ENCODE data around the gene LASP1NB.
"Not testable (repeated sequence)": the region's sequence is repeated elsewhere in the genome, so short reads cannot be mapped to it uniquely, and the experiment has no call there.

Gene LASP1NB

DNA sequence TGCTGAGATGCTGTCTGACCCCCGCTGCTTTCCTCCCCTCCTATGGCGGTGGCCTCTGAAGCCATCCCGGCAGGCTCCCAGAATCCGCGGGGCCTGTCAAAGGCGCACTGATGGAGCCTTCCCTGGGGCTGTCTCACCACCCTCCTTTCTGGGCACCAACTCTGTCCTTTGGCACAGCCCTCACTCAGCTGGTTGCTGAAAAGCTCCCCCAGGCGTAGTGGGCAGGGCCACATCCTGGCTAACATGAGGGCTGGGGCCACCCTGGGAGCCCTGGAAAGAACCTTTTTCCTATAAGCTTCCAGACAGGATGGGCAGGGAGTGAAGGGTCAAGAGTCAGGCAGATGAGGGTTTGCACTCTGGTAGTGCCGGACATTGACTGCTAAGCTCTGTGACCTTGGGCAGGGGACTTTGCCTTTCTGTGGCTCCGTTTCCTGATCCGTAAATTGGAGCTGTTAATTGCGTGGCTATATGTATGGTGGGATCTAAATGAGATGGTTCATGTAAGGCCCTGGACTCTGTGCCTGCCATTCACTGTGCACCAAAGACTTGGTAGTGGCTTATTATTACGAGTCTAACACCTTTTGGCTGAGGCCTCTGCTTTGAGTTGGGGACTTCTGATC is 27.6 kb upstream of the LASP1NB start:
- no peak for DNase-seq

DNA sequence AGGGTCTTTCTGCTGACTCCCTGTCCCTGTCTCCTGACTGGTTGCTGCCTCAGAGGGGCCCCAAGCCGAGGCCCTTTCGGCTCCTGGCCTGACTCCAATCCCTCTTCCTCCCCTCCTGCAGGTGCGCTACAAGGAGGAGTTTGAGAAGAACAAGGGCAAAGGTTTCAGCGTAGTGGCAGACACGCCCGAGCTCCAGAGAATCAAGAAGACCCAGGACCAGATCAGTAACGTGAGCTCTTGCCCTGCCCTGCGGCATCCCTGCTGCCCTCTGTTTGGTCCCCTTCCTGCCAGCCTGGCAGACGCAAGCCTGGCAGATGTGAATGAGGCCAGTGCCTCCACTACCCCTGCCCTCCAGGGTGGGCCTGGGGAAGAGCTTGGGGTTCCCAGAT is 27.1 kb upstream of the LASP1NB start:
- DNase-seq, result no peak

DNA sequence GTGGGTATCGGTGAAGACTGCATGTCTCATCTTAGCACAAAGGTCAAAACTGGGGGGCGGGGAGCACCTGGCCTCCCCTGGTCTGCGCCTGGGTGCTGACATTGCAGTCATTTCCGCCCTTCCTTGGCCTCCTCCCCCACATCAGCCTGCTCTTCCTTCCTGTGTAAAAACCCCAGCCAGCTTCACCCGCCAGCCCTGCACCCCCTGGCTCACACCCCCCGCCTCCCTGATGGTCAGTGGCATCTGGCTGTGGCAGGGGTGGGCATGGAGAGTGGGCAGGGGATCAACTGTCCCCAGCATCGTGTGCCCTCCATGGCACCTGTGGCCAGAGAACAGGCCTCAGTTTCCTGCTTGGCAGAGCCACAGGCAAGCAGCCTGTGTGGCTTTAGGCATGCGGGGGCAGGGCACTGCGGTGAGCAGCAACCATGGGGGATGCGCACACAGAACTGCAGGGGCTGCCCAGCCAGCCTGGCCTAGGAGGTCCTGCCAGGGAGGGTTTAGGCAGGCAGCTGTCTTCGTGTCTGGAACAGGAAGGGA is 26.5 kb upstream of the LASP1NB start:
- DNase-seq, result peak; percentile 87

DNA sequence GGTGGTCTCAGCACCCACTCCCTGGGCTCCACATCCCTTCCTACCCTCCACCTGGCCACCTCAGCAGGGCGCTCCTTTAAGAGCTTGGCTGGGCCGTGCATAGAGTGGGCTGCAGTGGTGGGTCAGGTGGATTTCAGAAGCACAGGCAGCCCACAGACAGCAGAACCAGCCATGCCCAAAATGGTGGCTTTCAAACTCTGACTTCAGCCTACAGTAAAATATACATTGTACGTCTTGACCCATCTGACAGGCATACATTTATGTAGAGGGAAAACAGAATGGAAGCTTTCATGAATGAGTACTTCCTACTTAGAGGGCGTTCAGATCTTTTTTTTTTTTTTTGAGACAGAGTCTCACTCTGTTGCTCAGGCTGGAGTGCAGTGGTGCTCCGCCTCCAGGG is 26.0 kb upstream of the LASP1NB start:
- DNase-seq, result no peak

DNA sequence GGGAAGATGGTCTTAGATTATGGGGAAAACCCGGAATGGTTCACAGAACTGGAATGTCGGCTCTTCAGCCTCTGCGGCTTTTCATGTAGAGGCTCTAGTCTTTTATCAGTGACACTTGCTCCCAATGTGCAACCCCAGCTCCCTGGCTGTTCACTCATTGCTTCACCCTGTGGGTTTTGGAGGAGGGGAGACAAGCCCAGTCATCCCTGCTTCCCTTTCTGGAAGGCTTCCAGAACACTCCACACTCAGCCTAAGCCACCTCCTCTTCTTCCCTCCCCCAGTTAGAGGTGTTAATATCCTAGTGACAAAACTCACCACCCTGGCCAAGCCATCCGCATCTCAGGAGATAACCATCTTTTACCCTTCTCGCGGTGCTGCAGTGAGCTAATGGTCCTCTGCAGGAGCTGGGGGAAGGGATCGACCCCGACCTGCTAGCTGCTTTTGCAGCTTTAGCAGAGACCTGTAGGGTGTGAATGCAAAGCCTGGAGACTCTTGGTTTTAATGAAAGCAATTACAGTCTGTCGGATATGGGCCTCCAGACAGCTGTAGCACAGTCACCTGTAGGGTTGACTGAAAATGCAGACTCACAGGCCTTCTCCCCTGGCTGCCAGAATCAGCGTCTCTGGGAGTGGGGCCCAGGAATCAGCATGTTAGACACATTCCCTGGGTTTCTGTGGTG is 24.3 kb upstream of the LASP1NB start:
- no peak for DNase-seq

DNA sequence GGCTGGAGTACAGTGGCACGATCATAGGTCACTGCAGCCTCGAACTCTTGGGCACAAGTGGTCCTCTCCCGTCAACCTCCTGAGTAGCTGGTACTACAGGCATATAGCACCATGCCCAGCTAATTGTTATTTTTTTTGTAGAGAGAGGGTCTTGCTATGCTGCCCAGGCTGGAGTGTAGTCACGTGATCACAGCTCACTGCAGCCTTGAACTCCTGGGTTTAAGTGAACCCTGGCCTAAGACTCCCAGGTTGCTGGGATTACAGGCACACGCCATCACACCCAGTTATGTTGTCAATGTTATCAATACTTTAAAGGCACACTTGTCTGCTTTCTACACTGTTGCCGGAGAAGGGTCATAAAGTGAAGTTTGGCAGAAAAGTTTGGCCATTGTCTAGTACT is 22.0 kb upstream of the LASP1NB start:
- DNase-seq, result no peak

DNA sequence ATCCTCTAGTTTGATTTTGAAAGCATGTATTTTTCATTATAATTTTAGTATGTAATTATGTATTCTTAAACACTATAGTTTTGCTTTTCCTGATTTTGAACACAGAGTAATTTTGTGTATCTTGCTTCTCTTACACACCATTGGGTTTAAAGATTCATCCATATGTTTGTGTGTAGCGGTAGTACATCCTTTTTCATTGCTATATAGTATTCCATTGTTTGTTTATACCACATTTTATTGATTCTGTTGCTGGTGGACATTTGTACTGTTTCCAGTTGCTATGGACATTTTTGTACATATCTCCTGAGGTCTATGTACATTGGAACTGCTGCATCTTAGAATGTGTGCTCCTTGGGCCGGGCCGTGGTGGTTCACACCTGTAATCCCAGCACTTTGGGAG is 20.5 kb upstream of the LASP1NB start:
- no peak for DNase-seq

DNA sequence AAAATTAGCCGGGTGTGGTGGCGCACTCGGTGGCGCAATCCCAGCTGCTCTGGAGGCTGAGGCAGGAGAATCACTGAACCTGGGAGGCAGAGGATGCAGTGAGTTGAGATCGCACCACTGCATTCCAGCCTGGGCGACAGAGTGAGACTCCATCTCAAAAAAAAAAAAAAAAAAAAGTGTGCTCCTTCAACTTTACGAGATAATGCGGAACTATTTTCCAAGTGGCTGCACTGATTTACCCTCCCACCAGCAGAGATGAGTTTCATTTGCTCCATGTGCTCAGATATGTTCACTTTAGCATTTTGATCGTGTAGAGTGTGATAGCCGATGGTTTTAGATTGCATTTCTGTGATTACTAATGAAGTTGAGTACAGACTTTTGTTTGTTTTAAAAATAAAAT is 20.0 kb upstream of the LASP1NB start:
- DNase-seq, result no peak

DNA sequence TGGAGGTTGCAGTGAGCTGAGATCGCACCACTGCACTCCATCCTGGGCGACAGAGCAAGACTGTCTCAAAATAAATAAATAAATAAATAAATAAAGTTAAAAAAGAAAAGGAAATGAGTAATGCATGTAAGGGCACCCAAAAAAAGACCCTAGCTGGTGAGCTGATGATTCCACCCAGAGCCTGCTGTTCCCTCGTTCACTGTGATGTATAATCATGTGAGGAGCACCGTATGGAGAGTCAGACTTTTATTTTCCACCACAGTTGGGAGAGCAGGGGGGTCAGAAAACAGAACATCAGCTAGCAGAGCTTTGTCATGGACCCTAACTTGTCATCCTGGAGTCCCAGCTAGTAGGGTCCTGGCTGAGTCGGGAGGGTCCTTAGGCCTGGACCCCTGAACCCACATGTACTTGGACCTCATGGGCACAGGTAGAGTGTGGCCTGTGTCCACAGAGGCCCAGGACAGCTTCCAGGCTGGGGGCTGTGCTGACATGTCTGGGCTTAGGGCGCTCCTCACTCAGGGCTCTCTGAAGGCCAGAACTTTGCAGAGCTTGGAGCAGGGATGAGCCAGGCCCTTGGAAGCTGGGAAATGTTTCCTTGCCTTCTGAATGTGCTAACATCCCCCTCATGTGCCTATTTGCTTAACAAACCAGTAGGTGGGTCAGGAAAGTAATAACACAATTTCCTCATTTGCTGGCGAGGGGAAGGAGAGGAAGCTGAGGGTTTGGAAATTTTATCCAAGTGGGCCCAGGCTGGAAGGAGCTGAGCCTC is 18.8 kb upstream of the LASP1NB start:
- no peak for DNase-seq

DNA sequence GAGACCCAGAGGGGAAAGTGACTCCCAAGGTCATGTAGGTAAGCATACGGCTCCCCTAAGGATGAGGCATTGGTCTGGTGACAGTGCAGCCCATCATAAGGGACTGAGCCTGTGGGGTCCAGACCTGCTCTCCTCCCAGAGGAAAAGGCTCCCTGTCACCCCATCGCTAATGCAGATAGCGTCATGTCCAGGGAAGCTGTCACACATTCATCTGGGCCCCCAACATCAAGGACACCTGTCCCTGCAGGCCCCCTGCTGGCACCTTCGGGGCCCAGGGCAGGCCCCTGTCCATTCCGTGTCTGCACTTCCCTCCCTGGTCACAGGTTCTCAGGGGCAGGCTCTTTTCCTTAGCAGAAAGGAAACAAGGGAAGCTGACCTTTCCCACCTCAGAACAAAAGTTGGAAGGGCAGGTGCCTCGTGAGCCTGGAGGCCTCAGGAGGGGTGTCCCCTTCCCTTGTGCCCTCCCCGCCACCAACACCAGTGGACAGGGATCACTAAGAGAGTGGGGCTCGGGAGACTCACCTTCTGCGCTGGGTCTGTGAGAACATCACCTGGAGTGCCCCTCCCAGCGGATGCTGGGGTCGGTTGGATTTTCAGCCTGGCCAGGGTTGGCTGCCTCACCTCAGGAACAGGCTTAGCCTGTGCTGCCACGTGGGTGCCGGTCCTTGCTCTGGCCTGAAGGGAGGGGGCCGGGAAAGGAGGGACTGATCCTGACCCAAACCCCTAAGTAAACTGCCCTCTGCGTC is 17.3 kb upstream of the LASP1NB start:
- DNase-seq, result no peak

DNA sequence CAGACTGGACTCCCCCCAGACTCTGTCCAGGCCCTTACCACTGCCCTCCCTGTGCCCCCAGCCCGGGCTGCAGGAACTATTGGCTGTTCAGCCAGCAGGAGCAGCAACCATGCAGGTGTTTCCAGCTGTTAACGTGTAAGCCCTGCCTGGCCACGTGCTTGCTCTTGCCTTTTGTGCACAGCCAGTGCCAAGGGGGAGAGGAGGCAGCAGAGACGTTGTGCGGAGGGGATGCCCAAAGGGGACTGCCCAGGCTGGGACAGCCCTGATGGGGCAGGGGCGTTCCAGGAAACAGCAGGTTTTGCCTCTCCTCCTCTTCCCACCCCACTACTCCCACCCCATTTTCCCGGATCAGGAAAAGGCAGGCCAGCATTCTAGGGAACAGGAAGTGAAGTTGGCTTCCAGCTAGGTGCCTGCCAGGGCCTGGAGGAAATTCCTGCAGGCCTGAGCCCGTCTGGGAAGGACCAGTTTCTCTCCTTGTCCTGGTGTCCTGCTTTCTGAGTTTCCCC is 16.7 kb upstream of the LASP1NB start:
- no peak for DNase-seq

DNA sequence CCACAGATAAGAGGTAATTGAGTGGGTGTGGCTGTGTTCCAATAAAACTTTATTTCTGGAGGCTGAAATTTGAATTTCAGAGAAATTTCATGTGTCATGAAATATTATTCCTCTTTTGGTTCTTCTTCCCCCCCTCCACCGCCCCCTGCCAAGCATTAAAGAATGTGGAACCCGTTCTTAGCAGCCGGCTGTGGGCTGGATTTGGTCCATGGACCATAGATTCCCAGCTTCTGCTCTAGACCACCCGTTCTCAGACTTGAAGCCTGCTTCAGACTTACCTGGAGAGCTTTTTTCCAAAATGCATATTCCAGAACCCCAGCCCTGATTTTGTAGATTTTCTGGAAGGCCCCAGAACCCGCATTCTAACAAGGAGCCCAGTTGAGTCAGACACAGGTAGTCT is 15.1 kb upstream of the LASP1NB start:
- no peak for DNase-seq

DNA sequence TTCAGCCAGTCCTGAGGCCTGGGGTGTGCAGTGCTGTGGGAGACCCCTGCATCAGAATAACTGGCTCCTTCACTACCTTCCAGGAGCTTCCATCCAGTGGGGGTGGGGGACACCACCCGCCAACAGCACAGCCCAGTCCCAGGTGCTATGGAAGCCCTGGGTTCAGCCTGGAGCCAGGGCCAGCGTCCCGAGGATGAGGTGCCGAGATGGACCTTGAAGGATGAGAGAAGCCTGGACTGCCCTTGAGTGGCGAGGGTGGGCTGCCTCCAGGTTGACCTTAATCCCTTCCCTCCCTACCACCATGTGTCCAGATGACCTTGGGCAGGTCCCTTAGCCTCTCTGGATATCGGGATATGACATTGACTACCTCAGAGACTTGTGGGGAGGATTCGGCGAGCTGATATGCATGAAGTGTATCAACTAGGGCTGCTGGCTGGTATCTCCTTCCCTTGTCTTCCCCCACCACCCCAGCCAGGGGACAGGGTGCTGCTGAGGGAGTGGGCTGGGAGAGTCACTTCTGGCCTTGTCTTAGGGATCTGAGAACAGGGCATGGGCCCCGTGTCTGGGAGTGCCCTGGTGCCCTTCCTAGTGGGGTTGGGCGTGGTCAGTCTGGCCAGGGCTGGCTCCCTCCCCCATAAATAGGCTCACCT is 14.2 kb upstream of the LASP1NB start:
- no peak for DNase-seq

DNA sequence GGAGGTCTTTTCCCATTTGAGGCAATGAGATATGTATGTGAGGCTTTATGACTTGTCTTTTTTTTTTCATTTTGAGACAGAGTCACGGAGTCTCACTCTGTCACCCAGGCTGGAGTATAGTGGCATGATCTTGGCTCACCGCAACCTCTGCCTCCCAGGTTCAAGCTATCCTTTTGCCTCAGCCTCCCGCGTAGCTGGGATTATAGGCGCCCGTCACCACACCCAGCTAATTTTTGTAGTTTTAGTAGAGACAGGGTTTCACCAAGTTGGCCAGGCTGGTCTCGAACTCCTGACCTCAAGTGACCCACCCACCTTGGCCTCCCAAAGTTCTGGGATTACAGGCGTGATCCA is 13.7 kb upstream of the LASP1NB start:
- not testable (repeated sequence) for DNase-seq

DNA sequence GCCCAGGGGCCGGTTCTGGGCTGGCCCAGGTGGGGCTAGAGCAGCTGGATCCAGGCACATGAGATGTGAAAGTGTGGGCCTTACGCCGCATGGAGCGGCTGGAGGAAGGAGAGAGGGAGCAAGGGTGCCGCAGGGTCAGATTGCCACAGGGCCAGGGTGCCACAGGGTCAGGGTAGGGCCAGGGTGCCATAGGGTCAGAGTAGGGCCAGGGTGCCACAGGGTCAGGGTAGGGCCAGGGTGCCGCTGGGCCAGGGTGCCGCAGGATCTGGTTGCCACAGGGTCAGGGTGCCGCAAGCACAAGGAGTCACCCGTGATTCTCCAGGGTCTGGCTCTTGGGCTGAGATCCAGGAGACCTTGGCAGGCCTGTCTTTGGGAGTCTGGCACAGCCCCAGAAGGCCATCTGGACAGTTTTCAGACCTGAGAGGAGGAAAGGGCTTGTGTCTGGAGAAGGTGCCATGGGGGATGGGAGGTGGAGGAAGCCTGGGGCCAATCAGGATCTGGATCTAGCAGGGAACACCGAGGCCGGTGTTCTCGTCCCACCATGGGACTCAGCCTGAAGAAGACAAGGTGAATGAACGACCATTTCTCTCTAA is 13.1 kb upstream of the LASP1NB start:
- DNase-seq, result no peak

DNA sequence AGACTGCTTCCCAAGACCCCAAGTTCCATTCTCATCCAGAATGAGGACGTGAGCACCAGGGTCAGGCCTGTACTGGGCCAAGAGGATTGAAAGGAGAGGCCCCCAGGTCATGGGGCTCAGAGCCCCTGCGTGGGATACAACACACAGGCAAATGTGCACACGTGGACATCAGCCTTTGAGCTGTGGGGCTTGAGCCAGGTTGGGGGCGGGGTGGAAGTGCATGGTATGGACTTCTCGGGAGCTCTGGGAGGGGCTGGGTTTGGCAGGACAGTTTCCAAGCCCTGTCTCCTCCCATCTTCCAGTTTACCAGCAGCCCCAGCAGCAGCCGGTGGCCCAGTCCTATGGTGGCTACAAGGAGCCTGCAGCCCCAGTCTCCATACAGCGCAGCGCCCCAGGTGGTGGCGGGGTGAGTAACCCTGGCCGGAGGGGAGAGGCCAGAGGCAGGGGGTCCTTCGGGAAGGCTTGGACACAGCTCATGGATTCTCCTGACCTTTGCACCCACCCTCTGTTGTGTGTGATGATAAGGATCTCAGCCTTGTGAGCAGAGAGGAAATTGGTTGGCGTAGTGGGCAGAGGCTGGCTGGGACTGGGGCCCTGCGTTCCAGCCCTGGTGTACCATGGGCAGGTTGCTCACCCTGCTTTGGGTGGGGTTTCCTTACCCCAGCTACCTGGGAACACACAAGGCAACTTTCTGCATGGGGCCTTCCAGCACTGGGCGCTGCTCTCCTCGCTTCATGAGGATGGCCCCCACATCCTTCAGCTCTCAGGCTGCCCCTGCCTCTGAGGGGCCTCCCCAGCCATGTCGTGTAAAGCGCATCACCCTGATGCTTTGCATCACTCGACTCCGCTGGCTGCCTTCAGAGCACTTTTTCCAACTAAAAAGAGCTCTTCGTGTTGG is 10.4 kb upstream of the LASP1NB start:
- DNase-seq, result no peak

DNA sequence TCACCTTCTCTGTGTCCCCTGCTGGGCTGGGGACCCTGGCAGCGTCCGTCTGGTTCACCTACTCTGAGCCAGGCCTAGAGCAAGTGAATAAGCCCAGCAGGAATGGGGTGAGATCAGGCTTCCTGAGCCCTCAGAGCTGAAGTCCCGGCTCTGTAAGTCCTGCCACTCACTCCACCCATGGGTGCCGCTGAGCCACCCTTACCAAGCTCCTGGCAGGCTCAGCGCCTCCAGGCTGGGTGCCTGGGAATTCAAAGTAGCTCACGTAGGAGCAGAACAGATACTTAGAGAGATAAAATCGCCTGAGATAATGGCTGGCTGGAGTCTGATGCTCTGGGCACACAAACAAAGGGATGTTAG is 9.8 kb upstream of the LASP1NB start:
- DNase-seq, result no peak

DNA sequence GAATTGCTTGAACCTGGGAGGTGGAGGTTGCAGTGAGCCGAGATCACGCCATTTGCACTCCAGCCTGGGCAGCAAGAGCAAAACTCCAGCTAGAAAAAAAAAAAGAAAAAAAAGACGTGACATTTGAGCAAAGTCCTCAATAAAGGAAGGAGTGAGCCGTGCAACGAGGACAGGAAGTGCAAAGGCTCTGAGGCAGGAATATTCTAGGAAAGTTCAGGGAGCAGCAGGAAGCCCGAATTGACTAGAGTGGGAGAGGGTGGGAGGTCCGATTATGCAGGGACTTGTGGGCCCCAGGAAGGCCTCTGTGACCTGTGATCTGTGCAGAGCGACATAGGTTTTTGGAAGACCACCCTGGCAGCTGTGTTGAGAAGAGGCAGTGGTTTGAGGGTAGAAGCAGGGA is 8.6 kb upstream of the LASP1NB start:
- DNase-seq, result no peak

DNA sequence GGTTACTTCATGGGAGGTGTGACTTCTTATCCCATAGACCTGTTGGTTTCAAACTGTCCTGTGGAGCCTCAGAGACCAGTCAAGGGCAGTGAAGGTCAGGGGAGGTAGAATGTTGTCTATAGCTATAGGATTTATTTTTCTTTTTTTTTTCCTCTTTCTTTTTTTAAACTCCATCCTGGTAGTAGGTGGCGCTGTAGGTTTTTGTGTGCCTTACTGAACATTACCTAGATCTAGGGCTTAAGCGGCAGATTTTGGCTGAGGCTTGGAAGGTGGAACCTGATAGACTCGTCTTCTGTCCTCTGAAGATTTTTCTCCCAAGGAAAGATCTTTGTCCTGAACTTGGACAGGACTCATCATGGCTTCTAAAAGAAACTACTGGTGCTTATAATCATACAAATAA is 8.2 kb upstream of the LASP1NB start:
- DNase-seq, result no peak

DNA sequence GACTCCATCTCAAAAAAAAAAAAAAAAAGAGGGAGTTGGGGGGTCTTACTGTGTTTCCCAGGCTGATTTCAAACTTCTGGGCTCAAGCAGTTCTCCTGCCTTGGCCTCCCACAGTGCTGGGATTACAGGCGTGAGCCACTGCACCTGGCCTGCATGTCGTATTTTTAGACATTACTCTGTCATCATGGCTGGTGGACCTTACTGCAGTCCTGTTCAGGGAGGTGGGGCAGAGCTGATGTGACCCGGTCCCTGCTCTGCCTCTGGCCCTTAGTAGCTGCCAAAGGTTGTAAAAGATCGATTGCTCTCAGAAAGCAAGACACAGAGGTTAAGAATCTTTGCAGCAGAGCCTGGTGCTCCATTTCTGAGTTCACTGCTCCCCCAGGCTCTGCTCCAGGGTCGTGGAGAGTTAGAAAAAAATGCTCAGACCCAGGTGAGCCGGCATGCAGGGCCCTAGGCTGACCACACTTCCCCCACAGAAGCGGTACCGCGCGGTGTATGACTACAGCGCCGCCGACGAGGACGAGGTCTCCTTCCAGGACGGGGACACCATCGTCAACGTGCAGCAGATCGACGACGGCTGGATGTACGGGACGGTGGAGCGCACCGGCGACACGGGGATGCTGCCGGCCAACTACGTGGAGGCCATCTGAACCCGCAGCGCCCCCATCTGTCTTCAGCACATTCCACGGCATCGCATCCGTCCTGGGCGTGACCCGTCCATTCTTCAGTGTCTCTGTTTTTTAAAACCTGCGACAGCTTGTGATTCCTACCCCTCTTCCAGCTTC is 7.1 kb upstream of the LASP1NB start:
- DNase-seq, result no peak
